DOHH2 (cell line): ENCODE results near the gene SLC22A12.

Experiments
- CTCF ChIP-seq: fragments of 200-600 bp; sonication (generic); IDR thresholded peaks from one replicate; pipeline ENCODE4 v1.5.1; 2014; ENCODE audit warnings: antibody characterized with exemption, mild to moderate bottlenecking, low read depth, low read length; ENCODE audit not compliant: poor library complexity, severe bottlenecking
- EZH2phosphoT487 ChIP-seq: fragments of 200-600 bp; sonication (generic); IDR thresholded peaks from 2 replicates; pipeline ENCODE4 v1.6.1; 2017; ENCODE audit warnings: borderline replicate concordance, mild to moderate bottlenecking, antibody characterized with exemption, low read length, moderate library complexity, mixed read lengths

GRCh38 chr11:64609436-64610047 lies 18.5 kb downstream of the SLC22A12 start:
- TF ChIP-seq CTCF (no peak), EZH2phosphoT487 (no peak)
